B cell (primary cell): ENCODE measurements around the gene SH3RF3.

Experiments
- EZH2 ChIP-seq: IDR thresholded peaks from 2 replicates; pipeline ENCODE4 v1.6.1; 2012; ENCODE audit warnings: borderline replicate concordance, low read depth, mild to moderate bottlenecking, moderate library complexity, low read length; ENCODE audit not compliant: insufficient read depth, poor library complexity, severe bottlenecking
- TF ChIP-seq, protein P1 (sequence below): fragments of 200-600 bp; IDR thresholded peaks from one replicate; pipeline ENCODE4 v1.8.0; 2022; ENCODE audit warnings: antibody characterized with exemption, mild to moderate bottlenecking

DNA sequence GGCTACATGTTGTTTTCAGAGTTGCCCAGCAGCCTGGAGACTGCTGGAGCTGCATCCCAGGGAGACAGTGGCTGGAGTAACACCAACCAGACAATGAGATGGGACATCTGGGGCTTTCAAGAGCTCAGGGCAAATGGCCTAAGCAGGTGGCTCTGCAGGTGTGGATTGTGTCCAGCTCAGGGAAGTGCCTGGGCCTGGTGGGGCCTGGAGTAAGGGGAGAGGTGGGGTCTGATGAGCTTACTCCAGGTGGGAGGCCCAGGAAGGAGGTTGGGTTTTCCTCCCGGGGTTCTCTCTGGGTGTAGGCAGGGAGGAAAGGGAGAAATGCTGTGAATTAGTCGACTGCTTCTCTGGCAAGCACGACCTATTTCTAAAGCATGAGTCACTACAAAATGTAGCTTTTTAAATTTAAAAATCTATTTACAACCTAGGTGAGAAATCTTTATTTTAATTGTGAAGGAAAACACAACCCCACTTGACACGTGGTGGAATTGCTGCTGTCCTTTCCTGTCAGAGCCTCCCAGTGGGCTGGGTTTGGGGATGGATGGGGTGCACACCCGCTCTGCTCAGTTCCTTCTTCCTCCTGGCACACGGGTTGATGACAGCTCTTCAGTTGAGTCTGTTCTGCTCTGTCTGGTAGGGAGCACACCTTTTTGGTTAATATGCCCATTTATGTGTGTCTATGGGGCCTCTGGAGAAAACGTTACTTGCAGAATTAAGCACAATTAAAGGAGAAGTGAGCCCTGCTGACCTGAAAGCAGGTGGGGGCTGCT lies 81.6 kb downstream of the SH3RF3 start:
- TF ChIP-seq, protein P1, sequence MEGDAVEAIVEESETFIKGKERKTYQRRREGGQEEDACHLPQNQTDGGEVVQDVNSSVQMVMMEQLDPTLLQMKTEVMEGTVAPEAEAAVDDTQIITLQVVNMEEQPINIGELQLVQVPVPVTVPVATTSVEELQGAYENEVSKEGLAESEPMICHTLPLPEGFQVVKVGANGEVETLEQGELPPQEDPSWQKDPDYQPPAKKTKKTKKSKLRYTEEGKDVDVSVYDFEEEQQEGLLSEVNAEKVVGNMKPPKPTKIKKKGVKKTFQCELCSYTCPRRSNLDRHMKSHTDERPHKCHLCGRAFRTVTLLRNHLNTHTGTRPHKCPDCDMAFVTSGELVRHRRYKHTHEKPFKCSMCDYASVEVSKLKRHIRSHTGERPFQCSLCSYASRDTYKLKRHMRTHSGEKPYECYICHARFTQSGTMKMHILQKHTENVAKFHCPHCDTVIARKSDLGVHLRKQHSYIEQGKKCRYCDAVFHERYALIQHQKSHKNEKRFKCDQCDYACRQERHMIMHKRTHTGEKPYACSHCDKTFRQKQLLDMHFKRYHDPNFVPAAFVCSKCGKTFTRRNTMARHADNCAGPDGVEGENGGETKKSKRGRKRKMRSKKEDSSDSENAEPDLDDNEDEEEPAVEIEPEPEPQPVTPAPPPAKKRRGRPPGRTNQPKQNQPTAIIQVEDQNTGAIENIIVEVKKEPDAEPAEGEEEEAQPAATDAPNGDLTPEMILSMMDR, result no peak
- TF ChIP-seq EZH2, result no peak
